Islet precursor cell (in vitro differentiated cells): ENCODE measurements around the gene UNC93B1.
A peak's percentile ranks its signal among the peaks of the same experiment; 100 is the strongest.

Experiments
- DNase-seq: peaks from one replicate; pipeline ENCODE4 v3.0.0-alpha.2; 2018

UNC93B1 gene

DNA sequence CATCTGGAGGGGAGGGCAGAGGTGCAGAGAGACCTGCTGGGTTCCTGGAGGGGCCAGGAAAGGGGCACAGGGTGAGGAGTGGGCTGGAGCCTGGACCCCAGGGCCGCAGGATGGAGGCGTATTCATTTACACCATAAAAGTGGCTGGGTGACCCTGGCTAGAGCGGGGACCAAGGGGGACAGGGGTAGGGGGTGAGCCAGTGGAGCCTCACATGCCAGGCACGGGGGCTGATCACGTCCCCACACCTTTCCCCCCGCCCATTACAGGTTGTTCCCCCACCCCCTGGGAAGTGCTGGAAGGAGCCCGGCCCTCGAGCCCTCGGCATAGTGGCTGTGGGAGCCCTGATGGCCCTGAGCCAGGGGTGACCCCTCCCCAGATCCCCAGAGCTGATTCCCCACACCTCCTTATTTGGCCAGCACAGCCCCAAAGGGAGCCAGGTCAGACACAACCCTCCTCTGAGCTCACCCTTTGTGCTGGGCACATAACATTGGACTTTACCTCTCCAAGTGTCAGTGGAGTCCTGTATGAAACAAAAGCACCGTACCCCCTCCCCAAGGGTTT is 35.7 kb upstream of the UNC93B1 start:
- DNase-seq = no peak

- DNase-seq = peak; percentile 96
Measured at GRCh38 chr11:68038718-68039525, 35.0 kb upstream of the UNC93B1 start, which contains the start of gene TCIRG1. Gene TCIRG1, plus strand, starts transcription at chr11:68039025. Its CDS starts 2,247 bp downstream, at chr11:68041272.

- no peak for DNase-seq
Measured at GRCh38 chr11:68038226-68038717, 34.4 kb upstream of the UNC93B1 start.

DNA sequence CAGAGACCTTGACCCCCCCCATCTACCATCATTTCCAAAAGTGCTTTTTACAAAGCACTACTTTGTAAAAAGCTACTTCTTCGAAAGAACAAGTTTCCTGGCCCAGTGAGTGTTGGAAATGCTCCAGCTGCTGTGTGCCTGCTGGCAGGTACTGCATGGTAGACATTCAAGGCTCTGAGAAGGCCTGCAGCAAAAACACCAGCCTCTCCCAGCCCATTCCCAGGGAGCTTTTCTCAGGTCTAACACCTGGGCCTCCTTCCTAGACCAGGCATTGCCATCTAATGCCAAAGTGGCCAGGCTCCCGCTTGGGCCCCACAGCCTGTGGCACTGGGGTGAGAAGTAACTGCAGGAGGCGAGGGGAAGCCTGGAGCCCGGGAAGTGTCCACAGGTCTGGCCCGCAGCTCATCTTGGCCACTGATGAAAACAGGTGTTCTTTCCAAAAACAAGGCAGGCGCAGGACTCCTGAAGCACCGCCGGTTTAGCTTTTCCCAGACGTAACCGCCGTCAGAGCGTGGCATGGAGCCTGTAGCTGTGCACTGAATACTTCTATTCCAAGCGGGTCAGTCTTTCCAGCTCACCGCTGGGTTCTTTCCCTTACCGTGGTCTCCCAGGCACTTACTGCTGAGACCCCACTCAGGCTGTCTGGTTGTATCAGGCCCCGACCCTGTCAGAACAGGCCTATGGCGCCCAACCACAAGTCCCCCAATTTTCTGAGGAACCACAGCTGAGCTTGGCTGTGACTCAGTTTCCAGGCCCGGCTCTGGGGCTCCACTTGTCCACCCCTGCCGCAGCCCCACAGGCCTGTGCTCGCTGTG is 33.7 kb upstream of the UNC93B1 start:
- DNase-seq = no peak

- no peak for DNase-seq
Measured at GRCh38 chr11:68036717-68037239, 32.9 kb upstream of the UNC93B1 start.

DNA sequence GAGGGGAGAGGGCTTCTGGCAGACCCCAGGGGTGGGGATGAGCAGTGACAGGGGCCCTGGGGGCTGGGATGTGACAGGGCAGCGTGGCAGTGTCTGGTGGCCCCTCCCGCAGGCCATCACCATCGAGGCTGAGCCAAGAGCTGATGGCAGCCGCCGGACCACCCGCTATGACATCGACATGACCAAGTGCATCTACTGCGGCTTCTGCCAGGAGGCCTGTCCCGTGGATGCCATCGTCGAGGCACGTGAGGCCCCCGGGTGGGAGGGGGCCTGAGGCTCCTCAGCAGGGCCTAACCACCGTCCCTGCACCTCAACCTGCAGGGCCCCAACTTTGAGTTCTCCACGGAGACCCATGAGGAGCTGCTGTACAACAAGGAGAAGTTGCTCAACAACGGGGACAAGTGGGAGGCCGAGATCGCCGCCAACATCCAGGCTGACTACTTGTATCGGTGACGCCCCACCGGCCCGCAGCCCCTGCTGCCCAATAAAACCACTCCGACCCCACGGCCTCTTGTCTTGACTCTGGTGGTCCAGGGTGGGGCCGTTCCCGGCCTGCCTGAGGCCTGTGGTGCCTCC is 32.3 kb upstream of the UNC93B1 start:
- DNase-seq = no peak

- DNase-seq = no peak
Measured at GRCh38 chr11:68035266-68035876, 31.5 kb upstream of the UNC93B1 start.

DNA sequence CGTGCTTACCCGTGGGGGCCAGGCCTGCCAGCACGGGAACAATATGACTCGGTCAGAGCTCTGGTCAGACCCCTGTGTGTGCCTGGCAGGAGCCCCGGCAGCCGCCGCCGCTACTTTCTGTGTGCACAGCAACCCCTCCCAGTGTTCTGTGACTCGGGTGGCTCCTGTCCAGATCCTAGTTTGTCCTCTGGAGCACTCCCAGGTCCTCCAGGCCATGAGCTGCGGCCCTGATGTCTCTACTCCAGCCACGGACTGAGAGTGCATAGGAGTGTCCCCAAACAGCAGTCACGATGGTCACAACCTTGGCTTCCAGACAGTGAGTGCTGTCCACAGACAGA is 29.8 kb upstream of the UNC93B1 start:
- DNase-seq = no peak

DNA sequence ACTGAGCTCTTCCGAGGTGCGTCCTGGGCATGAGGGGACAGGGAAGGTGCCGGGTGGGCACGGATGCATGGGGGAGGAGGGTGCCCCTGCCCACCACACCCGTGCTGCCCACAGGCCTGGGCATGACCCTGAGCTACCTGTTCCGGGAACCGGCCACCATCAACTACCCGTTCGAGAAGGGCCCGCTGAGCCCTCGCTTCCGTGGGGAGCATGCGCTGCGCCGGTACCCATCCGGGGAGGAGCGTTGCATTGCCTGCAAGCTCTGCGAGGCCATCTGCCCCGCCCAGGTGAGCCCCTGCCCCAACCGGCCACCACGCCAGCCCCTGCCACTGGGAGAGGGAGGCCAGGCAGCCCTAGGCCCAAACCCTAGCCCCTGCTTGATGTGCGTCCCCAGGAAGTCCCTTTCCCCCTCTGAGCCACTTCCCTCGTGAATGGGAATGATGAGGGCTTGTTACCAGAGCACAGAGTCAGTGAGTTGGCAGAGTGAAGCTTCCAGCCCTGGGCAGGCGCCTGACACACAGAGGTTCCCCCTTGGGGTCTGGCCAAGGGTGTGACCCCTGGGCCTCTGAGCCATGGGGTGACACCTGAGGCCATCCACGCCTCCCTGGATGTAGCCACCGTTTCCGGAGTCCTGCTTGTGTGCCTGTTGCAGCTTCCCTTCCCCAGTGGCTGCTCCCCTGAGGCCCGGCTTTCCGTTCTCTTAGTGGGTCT is 29.3 kb upstream of the UNC93B1 start:
- no peak for DNase-seq

- DNase-seq = no peak
Measured at GRCh38 chr11:68032003-68032402, 28.1 kb upstream of the UNC93B1 start.

GRCh38 chr11:68031144-68031464 is 27.2 kb upstream of the UNC93B1 start:
- DNase-seq = no peak

GRCh38 chr11:68030318-68031143 is 26.6 kb upstream of the UNC93B1 start, which contains the start of gene NDUFS8:
Gene NDUFS8, plus strand, starts transcription at chr11:68030681. Its CDS starts 1,471 bp downstream, at chr11:68032152.
- peak; percentile 99 for DNase-seq

DNA sequence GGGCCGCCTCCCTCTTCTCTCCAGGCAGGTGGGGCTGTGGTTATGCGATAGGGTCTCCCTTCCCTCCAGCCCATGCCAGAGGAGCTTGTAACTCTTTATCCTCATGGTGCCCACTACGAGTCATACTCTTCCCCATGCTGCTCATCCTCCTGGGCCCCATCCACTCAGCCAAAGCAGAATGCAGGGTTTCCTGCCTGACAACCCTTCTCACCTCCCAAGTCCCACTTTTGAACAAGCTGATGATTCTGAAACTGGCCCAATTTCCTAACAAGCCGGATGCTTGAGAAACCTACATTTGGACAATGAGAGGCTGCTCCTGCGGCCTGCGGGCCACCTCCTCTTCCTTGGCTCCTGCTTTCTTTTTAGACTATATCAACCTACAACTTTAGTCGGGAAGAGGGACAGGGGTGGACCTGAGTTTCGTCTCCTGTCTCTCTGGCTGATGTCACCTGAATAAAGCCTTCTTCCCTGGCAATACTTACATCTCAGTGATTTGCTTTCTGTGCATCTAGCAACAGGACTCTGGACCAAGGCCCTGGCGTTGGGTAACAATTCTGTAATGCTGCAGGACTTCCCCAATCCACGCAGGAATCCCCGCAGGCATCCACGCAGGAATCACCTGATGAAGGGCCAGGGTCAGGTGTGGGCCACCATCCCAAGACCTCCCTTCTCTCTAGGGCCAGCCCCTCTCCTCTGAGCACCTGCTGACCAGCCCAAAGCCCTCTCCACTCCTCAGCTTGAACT is 25.1 kb upstream of the UNC93B1 start:
- DNase-seq = no peak

- no peak for DNase-seq
Measured at GRCh38 chr11:68027667-68028066, 23.8 kb upstream of the UNC93B1 start.

DNA sequence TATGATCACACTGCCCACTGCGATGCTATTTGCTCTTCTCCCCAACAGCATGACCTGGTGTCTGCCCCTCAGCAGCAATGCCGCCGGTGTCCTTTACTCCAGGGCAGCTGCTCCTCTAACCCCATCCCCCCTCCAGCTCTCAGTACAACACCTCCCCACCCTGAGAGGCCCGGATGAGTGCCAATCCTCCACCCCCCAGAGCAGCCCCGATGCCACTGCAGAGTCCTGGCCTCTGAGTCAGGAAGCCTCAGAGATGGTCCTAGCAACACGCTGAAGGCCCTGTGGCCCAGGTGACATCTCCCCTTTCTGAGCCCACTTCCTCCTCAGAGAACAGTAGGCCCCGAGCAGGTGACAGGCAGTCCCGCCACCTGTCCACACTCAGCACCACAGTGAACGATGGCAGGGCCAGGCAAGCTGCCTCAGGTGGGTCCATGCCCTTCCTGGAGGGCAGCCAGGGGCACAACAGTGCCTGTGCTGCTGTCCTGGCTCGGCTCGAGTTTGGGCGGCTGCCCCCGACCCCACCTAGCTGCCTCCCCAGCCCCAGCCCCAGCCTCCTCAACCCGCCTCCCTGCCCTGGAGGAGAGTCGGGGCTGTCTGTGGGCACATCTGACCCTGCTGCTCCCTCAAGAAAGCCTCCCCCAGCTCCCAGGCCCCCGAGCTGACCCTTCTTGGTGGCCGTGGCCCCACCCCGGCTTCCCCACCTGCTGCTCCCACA is 22.7 kb upstream of the UNC93B1 start:
- no peak for DNase-seq

GRCh38 chr11:68025047-68025446 is 21.1 kb upstream of the UNC93B1 start:
- DNase-seq = no peak

- no peak for DNase-seq
Measured at GRCh38 chr11:68024508-68024907, 20.6 kb upstream of the UNC93B1 start.

DNA sequence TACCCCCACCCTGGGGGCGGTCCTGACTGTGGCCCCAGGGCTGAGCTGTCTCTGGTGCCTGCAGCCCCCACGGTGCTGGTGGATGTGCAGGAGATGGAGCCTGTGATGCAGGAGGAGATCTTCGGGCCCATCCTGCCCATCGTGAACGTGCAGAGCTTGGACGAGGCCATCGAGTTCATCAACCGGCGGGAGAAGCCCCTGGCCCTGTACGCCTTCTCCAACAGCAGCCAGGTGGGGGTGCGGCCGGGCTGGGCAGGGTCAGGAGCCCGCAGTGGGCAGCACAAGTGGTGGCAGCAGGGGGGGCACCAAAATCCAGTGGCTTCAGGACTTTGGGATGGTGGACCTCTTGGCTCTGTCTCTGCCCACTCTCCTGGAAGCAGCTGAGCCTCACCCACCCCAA is 18.6 kb upstream of the UNC93B1 start:
- DNase-seq = no peak

GRCh38 chr11:68021167-68021787 is 17.4 kb upstream of the UNC93B1 start:
- DNase-seq = no peak
